K562 (cell line): Measurements from ENCODE around the gene RARRES2.

Experiments used
- CBX3 ChIP-seq, 2 experiments: IDR thresholded peaks; 1 replicate in 1 of 2; 2 replicates in 1 of 2; pipeline ENCODE4 v1.6.1; 2012; ENCODE audit warnings: inconsistent platforms in 2 of 2, low read length in 2 of 2, borderline replicate concordance in 1 of 2, control low read depth in 1 of 2
- GABPA ChIP-seq: fragments of 200-800 bp; sonication (Bioruptor generic); conservative IDR thresholded peaks from 2 replicates; pipeline ENCODE4 v1.6.1; 2016; ENCODE audit warnings: low read depth, missing genetic modification characterization, missing compliant biosample characterization
- KAT7 ChIP-seq: sonication (generic); formaldehyde crosslinking; IDR thresholded peaks from 2 replicates; pipeline ENCODE4 v1.8.0; 2022; ENCODE audit warnings: missing genetic modification reagents, mild to moderate bottlenecking, borderline replicate concordance
- KDM1A ChIP-seq, 2 experiments: fragments of 450-650 bp; IDR thresholded peaks; 2 replicates each; pipeline ENCODE4 v1.6.1; 2016; ENCODE audit warnings: mild to moderate bottlenecking in 2 of 2
- KDM4B ChIP-seq, 2 experiments: fragments of 450-650 bp in 1 of 2; sonication (generic) in 1 of 2; IDR thresholded peaks; 2 replicates each; pipeline ENCODE4 v1.6.1; 2016 to 2017; ENCODE audit warnings: borderline replicate concordance in 2 of 2, antibody characterized with exemption in 1 of 2, low read depth in 1 of 2, mild to moderate bottlenecking in 1 of 2
- MYC ChIP-seq, 2 experiments: fragments of 250-450 bp in 1 of 2; sonication (Bioruptor Pico) in 1 of 2; IDR thresholded peaks; 2 replicates each; pipeline versions ENCODE4 v1.5.1 to v1.6.1; 2012 to 2021; ENCODE audit warnings: low read depth in 2 of 2, borderline replicate concordance in 1 of 2, improper control_type of control experiment in 1 of 2, low read length in 1 of 2, mild to moderate bottlenecking in 1 of 2, moderate library complexity in 1 of 2
- SIN3A ChIP-seq, 2 experiments: fragments of 150-350 bp in 1 of 2; IDR thresholded peaks; 2 replicates each; pipeline ENCODE4 v1.6.1; 2011 to 2016; ENCODE audit warnings: borderline replicate concordance in 2 of 2, low read depth in 2 of 2, low read length in 2 of 2, mild to moderate bottlenecking in 2 of 2, moderate library complexity in 2 of 2; ENCODE audit not compliant: control insufficient read depth in 1 of 2
- SRF ChIP-seq, 2 experiments: fragments of 250-450, 450-650 bp in 1 of 2; sonication (Bioruptor Pico) in 1 of 2; sonication (generic) in 1 of 2; formaldehyde crosslinking; IDR thresholded peaks; 2 replicates each; pipeline versions ENCODE4 v1.5.0 to v1.5.1; 2020 to 2022; ENCODE audit warnings: mild to moderate bottlenecking in 1 of 2, missing genetic modification reagents in 1 of 2
- TCF7L2 ChIP-seq: fragments of 150-350 bp; IDR thresholded peaks from 2 replicates; pipeline ENCODE4 v1.6.1; 2016; ENCODE audit warnings: low read depth, mild to moderate bottlenecking, low read length, moderate library complexity
- TF ChIP-seq, protein P1 (sequence below), 3 experiments: IDR thresholded peaks in 2 of 3; conservative IDR thresholded peaks in 1 of 3; 2 replicates each; pipeline ENCODE4 v1.5.1; 2011 to 2012; ENCODE audit warnings: low read length in 3 of 3, mild to moderate bottlenecking in 3 of 3, control low read depth in 2 of 3, improper control_type of control experiment in 1 of 3, inconsistent platforms in 1 of 3, low read depth in 1 of 3, mixed read lengths in 1 of 3, moderate library complexity in 1 of 3; ENCODE audit not compliant: insufficient read depth in 2 of 3
- TF ChIP-seq, protein P2 (sequence below): sonication (generic); formaldehyde crosslinking; IDR thresholded peaks from 2 replicates; pipeline ENCODE4 v1.8.0; 2022; ENCODE audit warnings: mild to moderate bottlenecking, missing genetic modification reagents, borderline replicate concordance
- TF ChIP-seq, protein P3 (sequence below): fragments of 250-450 bp; sonication (Bioruptor Pico); IDR thresholded peaks from 2 replicates; pipeline ENCODE4 v1.4.0; 2020; ENCODE audit warnings: mild to moderate bottlenecking, moderate library complexity, borderline replicate concordance
- TF ChIP-seq, protein P4 (sequence below): fragments of 450-650 bp; IDR thresholded peaks from 2 replicates; pipeline ENCODE4 v1.6.1; 2016; ENCODE audit warnings: antibody characterized with exemption
- TF ChIP-seq, protein P5 (sequence below): sonication (generic); formaldehyde crosslinking; IDR thresholded peaks from 2 replicates; pipeline ENCODE4 v1.8.1; 2023; ENCODE audit warnings: mild to moderate bottlenecking, missing genetic modification reagents

DNA sequence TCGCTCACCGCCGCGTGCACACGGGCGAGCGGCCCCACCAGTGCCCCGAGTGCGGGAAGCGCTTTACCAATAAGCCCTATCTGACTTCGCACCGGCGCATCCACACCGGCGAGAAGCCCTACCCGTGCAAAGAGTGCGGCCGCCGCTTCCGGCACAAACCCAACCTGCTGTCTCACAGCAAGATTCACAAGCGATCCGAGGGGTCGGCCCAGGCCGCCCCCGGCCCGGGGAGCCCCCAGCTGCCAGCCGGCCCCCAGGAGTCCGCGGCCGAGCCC is 30.5 kb upstream of the RARRES2 start:
- TF ChIP-seq, protein P1, sequence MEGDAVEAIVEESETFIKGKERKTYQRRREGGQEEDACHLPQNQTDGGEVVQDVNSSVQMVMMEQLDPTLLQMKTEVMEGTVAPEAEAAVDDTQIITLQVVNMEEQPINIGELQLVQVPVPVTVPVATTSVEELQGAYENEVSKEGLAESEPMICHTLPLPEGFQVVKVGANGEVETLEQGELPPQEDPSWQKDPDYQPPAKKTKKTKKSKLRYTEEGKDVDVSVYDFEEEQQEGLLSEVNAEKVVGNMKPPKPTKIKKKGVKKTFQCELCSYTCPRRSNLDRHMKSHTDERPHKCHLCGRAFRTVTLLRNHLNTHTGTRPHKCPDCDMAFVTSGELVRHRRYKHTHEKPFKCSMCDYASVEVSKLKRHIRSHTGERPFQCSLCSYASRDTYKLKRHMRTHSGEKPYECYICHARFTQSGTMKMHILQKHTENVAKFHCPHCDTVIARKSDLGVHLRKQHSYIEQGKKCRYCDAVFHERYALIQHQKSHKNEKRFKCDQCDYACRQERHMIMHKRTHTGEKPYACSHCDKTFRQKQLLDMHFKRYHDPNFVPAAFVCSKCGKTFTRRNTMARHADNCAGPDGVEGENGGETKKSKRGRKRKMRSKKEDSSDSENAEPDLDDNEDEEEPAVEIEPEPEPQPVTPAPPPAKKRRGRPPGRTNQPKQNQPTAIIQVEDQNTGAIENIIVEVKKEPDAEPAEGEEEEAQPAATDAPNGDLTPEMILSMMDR (IDR thresholded peaks at IDR 0.05 in 2 of 3, conservative IDR thresholded peaks at IDR 0.05 in 1 of 3; ENCODE audit: insufficient read depth in 2 of 3, low read depth in 1 of 3, low read length in 3 of 3) = no peak
- TF ChIP-seq TCF7L2 (no peak), MYC (IDR thresholded peaks at IDR 0.05; ENCODE audit: low read depth, low read length) (no peak), MYC (CRISPR knock-in tag; IDR thresholded peaks at IDR 0.05; ENCODE audit: borderline replicate concordance, low read depth) (no peak), GABPA (no peak), KAT7 (CRISPR knock-in tag) (no peak), CBX3 (IDR thresholded peaks at IDR 0.05; ENCODE audit: borderline replicate concordance in 1 of 2, low read length in 2 of 2) (no peak), KDM1A (IDR thresholded peaks at IDR 0.05) (no peak), KDM4B (IDR thresholded peaks at IDR 0.05; ENCODE audit: borderline replicate concordance in 2 of 2, low read depth in 1 of 2) (no peak), SRF (CRISPR knock-in tag; IDR thresholded peaks at IDR 0.05) (no peak), SIN3A (IDR thresholded peaks at IDR 0.05; ENCODE audit: borderline replicate concordance in 2 of 2, control insufficient read depth in 1 of 2, low read depth in 2 of 2, low read length in 2 of 2) (no peak)
- TF ChIP-seq, protein P2, sequence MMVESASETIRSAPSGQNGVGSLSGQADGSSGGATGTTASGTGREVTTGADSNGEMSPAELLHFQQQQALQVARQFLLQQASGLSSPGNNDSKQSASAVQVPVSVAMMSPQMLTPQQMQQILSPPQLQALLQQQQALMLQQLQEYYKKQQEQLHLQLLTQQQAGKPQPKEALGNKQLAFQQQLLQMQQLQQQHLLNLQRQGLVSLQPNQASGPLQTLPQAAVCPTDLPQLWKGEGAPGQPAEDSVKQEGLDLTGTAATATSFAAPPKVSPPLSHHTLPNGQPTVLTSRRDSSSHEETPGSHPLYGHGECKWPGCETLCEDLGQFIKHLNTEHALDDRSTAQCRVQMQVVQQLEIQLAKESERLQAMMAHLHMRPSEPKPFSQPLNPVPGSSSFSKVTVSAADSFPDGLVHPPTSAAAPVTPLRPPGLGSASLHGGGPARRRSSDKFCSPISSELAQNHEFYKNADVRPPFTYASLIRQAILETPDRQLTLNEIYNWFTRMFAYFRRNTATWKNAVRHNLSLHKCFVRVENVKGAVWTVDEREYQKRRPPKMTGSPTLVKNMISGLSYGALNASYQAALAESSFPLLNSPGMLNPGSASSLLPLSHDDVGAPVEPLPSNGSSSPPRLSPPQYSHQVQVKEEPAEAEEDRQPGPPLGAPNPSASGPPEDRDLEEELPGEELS (CRISPR knock-in tag) = no peak
- TF ChIP-seq, protein P3, sequence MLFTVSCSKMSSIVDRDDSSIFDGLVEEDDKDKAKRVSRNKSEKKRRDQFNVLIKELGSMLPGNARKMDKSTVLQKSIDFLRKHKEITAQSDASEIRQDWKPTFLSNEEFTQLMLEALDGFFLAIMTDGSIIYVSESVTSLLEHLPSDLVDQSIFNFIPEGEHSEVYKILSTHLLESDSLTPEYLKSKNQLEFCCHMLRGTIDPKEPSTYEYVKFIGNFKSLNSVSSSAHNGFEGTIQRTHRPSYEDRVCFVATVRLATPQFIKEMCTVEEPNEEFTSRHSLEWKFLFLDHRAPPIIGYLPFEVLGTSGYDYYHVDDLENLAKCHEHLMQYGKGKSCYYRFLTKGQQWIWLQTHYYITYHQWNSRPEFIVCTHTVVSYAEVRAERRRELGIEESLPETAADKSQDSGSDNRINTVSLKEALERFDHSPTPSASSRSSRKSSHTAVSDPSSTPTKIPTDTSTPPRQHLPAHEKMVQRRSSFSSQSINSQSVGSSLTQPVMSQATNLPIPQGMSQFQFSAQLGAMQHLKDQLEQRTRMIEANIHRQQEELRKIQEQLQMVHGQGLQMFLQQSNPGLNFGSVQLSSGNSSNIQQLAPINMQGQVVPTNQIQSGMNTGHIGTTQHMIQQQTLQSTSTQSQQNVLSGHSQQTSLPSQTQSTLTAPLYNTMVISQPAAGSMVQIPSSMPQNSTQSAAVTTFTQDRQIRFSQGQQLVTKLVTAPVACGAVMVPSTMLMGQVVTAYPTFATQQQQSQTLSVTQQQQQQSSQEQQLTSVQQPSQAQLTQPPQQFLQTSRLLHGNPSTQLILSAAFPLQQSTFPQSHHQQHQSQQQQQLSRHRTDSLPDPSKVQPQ (CRISPR knock-in tag) = no peak
- TF ChIP-seq, protein P4, sequence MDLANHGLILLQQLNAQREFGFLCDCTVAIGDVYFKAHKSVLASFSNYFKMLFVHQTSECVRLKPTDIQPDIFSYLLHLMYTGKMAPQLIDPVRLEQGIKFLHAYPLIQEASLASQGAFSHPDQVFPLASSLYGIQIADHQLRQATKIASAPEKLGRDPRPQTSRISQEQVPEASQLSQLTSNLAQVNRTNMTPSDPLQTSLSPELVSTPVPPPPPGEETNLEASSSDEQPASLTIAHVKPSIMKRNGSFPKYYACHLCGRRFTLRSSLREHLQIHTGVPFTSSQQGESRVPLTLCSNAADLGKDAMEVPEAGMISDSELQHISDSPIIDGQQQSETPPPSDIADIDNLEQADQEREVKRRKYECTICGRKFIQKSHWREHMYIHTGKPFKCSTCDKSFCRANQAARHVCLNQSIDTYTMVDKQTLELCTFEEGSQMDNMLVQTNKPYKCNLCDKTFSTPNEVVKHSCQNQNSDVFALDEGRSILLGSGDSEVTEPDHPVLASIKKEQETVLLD = no peak
- TF ChIP-seq, protein P5, sequence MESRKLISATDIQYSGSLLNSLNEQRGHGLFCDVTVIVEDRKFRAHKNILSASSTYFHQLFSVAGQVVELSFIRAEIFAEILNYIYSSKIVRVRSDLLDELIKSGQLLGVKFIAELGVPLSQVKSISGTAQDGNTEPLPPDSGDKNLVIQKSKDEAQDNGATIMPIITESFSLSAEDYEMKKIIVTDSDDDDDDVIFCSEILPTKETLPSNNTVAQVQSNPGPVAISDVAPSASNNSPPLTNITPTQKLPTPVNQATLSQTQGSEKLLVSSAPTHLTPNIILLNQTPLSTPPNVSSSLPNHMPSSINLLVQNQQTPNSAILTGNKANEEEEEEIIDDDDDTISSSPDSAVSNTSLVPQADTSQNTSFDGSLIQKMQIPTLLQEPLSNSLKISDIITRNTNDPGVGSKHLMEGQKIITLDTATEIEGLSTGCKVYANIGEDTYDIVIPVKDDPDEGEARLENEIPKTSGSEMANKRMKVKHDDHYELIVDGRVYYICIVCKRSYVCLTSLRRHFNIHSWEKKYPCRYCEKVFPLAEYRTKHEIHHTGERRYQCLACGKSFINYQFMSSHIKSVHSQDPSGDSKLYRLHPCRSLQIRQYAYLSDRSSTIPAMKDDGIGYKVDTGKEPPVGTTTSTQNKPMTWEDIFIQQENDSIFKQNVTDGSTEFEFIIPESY (CRISPR knock-in tag) = no peak
